Tongue (tissue), 3 donors: Measurements from ENCODE around the gene CFAP77. TPM values are rescaled to one million over a fixed set of nuclear protein-coding genes. Genes with fewer than 3 reads are reported as not detected.
A peak's percentile ranks its signal among the peaks of the same experiment; 100 is the strongest.

Source experiments
- DNase-seq: peaks from one replicate; pipeline ENCODE4 v3.0.0-alpha.2; 2015
- small RNA-seq: library from RNA; depleted of rRNA; stranded (forward); fragments of <200 nt; gene quantifications from one replicate; pipeline ENCODE3, GENCODE V24; 2014; ENCODE audit warnings: low replicate concordance
- total RNA-seq: library from RNA; depleted of rRNA; stranded (reverse); fragments of >200 nt; gene quantifications from one replicate; pipeline ENCODE4 v1.2.3, GENCODE V29; 2014

The CFAP77 gene
- total RNA-seq, 1 donor from 2014 or later, result not detected

GRCh38 chr9:132597073-132597775, 187.2 kb downstream of the CFAP77 start:
- DNase-seq, result no peak

GRCh38 chr9:132600326-132600984, 190.4 kb downstream of the CFAP77 start:
- no peak for DNase-seq

- no peak for DNase-seq
Measured at GRCh38 chr9:132602207-132602606, 192.2 kb downstream of the CFAP77 start.

- DNase-seq, result no peak
Measured at GRCh38 chr9:132605387-132605786, 195.4 kb downstream of the CFAP77 start.

GRCh38 chr9:132606066-132606465, 196.1 kb downstream of the CFAP77 start:
- DNase-seq, result no peak

- no peak for DNase-seq
Measured at GRCh38 chr9:132609184-132609583, 199.2 kb downstream of the CFAP77 start.

GRCh38 chr9:132609829-132610228, 199.8 kb downstream of the CFAP77 start:
- DNase-seq, result no peak

GRCh38 chr9:132610661-132611060, 200.7 kb downstream of the CFAP77 start:
- no peak for DNase-seq

- no peak for DNase-seq
Measured at GRCh38 chr9:132614324-132614723, 204.3 kb downstream of the CFAP77 start.

- no peak for DNase-seq
Measured at GRCh38 chr9:132615774-132616173, 205.8 kb downstream of the CFAP77 start.

- DNase-seq, result no peak
Measured at GRCh38 chr9:132616725-132617124, 206.7 kb downstream of the CFAP77 start.

- DNase-seq, result peak; percentile 66
Measured at GRCh38 chr9:132622159-132622558, 212.1 kb downstream of the CFAP77 start.

Small RNAs within 50 kb of the gene (small RNA-seq; reads per million reads assigned to genes)
- gene RNU5D-2P, result 0.45 reads per million, percentile 70 among the genes with 10 or more reads in this experiment

Other genes with a start within 250 kb of the CFAP77 start
- 1.3 TPM for gene NTNG2, start 248.2 kb upstream of the CFAP77 start, total RNA-seq
- gene SETX, start 55.2 kb upstream of the CFAP77 start, total RNA-seq, result 78.2 TPM
- gene TTF1, start 3.4 kb upstream of the CFAP77 start, total RNA-seq, result 9.9 TPM
- gene BARHL1, start 172.4 kb downstream of the CFAP77 start, total RNA-seq, result not detected